HL-60 (cell line): ENCODE results near the gene SLC12A7.

Experiments used
- DNase-seq, 2 experiments: peaks; one replicate each; pipeline ENCODE4 v3.0.0-alpha.2; 2010 to 2020; ENCODE audit warnings: low read depth in 1 of 2, low spot score in 1 of 2
- H3K27ac ChIP-seq: fragments of 250-450 bp; sonication (Bioruptor Pico); replicated peaks from 2 replicates; pipeline ENCODE4 v1.5.1; 2020; ENCODE audit warnings: mild to moderate bottlenecking, moderate library complexity
- H3K27me3 ChIP-seq: fragments of 250-450 bp; sonication (Bioruptor Pico); 2 replicates; pipeline ENCODE4 v1.5.1; 2021; ENCODE audit warnings: mild to moderate bottlenecking, moderate library complexity; ENCODE audit not compliant: insufficient read depth, poor library complexity, severe bottlenecking
- H3K4me3 ChIP-seq: replicated peaks from 2 replicates; pipeline ENCODE4 v1.5.1; 2011; ENCODE audit warnings: mild to moderate bottlenecking, control low read depth, low read length; ENCODE audit not compliant: insufficient read depth
- CTCF ChIP-seq: IDR thresholded peaks from one replicate; pipeline ENCODE4 v1.5.1; 2011; ENCODE audit warnings: low read length, control low read depth, inconsistent platforms; ENCODE audit not compliant: insufficient read depth
- GABPA ChIP-seq: IDR thresholded peaks from 2 replicates; pipeline ENCODE4 v1.6.1; 2012; ENCODE audit warnings: low read depth
- POLR2AphosphoS5 ChIP-seq: IDR thresholded peaks from 2 replicates; pipeline ENCODE4 v1.6.1; 2012; ENCODE audit warnings: low read depth
- REST ChIP-seq: IDR thresholded peaks from 2 replicates; pipeline ENCODE4 v1.6.1; 2012; ENCODE audit warnings: low read depth; ENCODE audit not compliant: insufficient replicate concordance
- SPI1 ChIP-seq: IDR thresholded peaks from 2 replicates; pipeline ENCODE4 v1.6.1; 2012; ENCODE audit warnings: low read depth, mild to moderate bottlenecking, borderline replicate concordance

Gene SLC12A7

GRCh38 chr5:1141834-1142233 lies 30.0 kb upstream of the SLC12A7 start:
- peaks cover 8% of the 10 kb centered on the region for H3K27me3 ChIP-seq
- no peak overlapping the region for H3K4me3 ChIP-seq
- DNase-seq: no peak
- no peak for TF ChIP-seq SPI1
- no peak for TF ChIP-seq CTCF
- no peak for TF ChIP-seq REST
- no peak for TF ChIP-seq POLR2AphosphoS5
- no peak for TF ChIP-seq GABPA
- H3K27ac ChIP-seq: no peak overlapping the region

GRCh38 chr5:1140818-1141189 lies 28.9 kb upstream of the SLC12A7 start:
- no peak for DNase-seq
- no peak for TF ChIP-seq GABPA
- no peak for TF ChIP-seq POLR2AphosphoS5
- no peak for TF ChIP-seq REST
- TF ChIP-seq SPI1: no peak
- no peak for TF ChIP-seq CTCF
- Histone ChIP-seq H3K4me3 (no peak overlapping the region), H3K27me3 (peaks cover 8% of the 10 kb centered on the region), H3K27ac (no peak overlapping the region)

- Histone ChIP-seq H3K27ac (no peak overlapping the region), H3K27me3 (peaks cover 8% of the 10 kb centered on the region), H3K4me3 (no peak overlapping the region)
- no peak for TF ChIP-seq GABPA
- TF ChIP-seq SPI1: no peak
- no peak for TF ChIP-seq REST
- peak; percentile 60 for TF ChIP-seq CTCF
- DNase-seq: peak; percentile 29 to 67
These were observed 28.4 kb upstream of the SLC12A7 start for GRCh38 chr5:1140171-1140817.
